ENCODE measurements around the gene CBFA2T2. TPM values are rescaled to one million over a fixed set of nuclear protein-coding genes. Genes with fewer than 3 reads are reported as not detected.

CBFA2T2 gene
- total RNA-seq, 1 experiment from 2014 or later, result 2.9 TPM

DNA sequence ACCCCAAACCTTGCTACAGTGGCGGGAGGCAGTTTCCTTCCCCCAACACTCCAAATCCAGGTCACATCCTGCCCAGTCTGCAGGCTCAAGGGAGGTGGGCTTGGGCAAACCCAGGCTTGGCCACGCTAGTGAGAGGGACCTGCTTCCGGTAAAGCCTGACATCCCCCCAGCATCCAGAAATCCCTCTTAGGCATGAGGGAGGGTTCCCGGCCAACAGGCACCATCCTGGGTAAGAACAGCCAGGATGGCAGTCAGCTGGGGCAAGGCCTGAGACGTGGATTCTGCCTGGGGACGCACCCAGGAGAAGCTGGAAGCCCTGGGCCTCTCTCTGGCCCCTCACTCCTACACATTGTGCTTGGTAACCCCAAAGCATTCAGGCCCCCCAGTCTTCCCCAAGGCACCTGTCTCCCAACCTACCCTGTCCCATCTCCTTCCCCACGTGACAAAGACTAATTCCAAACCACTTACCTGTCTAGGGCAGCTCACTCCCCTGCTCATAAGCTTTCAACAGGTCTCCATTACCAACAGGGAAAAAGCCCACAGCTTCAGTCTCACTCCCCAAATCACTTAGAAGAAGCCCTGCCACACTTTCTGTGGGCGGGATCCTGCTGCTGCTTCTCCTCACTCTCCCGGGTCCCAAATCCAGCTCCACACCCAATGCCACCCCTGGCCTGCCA lies 174.3 kb downstream of the CBFA2T2 start:
- no peak for DNase-seq (ENCODE audit: low read depth)

DNA sequence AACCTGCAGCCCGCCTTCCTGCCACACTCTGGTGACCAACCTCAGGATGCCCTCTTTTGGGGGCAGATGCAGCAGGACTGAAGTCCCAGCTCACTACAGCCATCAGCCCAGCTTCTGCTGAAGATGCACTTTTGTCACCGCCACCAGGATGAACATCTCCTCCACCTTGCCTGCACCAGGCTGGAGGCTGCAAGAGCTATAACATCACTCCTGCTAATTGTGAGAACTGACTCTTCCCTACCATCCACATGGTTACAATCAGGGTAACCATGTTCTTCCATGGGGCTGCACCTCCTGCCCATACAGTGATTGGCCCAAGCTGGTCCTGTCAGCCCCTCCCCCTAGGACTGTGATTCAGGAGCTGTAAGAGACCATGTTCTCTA lies 174.9 kb downstream of the CBFA2T2 start:
- no peak for DNase-seq (ENCODE audit: low read depth)

- DNase-seq (ENCODE audit: low read depth), result no peak
These were observed 176.7 kb downstream of the CBFA2T2 start, which contains the start of gene ACTL10 for GRCh38 chr20:33666293-33667244. ACTL10 (plus strand) TSS chr20:33666943; CDS start chr20:33667498, 555 bp downstream.

GRCh38 chr20:33667245-33667675 lies 177.4 kb downstream of the CBFA2T2 start:
- DNase-seq (ENCODE audit: low read depth), result no peak

GRCh38 chr20:33667676-33668465 lies 178.0 kb downstream of the CBFA2T2 start:
- DNase-seq (ENCODE audit: low read depth), result no peak

GRCh38 chr20:33668466-33669155 lies 178.7 kb downstream of the CBFA2T2 start:
- DNase-seq (ENCODE audit: low read depth), result no peak

DNA sequence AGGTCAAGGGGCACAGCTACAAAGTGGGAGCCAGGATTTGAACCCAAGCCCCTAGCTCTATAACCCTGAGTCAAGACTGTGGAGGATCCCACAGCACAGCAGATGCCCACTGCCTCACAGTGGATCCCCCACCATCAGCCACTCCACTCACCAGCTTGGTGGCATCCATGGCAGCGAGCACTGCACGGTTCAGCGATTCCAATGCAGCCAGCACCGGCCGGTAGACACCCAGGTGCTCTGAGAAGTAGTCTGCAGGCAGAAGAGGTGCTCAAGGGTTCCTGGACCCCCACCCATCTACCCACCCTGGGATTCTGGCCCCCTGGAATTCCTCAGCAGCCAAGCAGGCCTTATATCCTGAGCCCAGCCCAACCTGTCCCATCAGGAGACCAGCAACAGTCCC lies 179.3 kb downstream of the CBFA2T2 start:
- DNase-seq (ENCODE audit: low read depth), result no peak

DNA sequence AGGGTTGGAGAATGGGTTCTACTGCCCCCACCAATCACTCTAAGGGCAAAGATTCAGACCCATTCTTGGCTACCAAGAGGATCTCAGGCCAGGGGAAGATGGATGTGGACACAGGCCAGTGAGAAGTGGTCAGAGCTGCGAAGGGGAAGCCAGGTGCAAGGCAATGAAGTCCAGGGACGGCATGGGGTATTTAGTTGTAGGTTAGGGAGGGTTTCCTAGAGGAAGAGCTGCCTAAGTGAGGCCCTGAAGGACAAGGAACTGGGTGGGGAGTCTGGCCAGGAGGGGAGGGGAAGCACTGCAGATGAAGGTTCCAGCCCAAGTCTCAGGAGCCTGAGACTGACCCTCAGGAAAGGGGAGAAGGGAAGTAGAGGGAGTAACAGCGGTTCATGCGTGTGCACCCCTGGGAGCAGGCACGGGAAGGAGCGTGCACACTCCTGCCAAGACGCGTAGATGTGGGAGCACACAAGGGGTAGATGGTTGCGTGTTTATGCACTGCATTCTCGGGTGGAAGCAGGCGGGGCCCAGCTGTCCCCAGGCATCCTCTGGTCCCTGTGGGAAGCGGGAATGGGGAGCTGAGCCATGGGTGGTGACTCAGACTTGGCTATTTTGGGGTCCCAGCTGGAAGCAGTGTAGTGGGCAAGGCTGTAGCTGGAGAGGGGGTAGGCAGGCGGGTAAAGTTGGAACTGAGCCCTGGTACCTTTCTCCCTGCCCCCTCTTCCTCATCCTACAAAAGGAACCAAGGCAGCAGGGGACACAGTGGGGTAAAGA lies 180.2 kb downstream of the CBFA2T2 start:
- no peak for DNase-seq (ENCODE audit: low read depth)

DNA sequence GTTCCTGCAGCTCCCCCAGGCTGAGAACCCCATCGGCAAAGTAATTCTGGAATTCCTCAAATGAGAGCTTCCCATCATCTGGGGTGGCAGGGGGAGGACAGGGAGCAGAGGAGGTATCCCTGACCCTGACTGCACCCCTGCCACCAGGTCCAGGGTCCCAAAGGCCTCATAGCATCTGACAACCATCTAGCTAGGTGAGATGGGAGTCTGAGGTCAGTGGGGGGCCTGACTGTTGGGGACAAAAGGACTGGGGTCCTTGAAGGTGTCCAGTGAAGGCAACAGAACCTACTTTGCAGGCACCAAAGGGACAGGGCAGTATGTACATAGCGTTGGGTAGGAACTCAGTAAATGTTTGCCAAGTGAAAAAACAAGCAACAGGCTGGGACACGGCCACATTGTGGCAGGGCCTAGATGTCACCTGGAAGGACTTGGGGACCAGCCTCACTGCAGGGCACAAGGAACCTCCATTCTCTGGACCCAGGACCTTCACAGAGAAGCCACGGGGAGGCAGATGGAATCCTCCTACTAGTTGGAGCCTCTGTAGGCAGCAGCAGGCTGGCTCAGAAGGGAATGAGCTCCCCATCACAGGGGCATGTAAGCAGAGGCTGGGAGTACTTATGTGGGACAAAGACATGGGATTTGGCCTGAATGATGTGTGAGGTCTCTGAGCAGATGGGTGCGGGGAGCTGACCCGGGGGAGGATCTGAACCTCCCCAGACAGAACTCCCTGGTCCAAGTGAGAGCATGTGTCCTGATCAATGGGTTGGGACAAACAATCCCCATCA lies 181.0 kb downstream of the CBFA2T2 start:
- no peak for DNase-seq (ENCODE audit: low read depth)

GRCh38 chr20:33671573-33672288 lies 181.8 kb downstream of the CBFA2T2 start:
- no peak for DNase-seq (ENCODE audit: low read depth)

GRCh38 chr20:33672426-33673113 lies 182.7 kb downstream of the CBFA2T2 start:
- DNase-seq (ENCODE audit: low read depth), result no peak

DNA sequence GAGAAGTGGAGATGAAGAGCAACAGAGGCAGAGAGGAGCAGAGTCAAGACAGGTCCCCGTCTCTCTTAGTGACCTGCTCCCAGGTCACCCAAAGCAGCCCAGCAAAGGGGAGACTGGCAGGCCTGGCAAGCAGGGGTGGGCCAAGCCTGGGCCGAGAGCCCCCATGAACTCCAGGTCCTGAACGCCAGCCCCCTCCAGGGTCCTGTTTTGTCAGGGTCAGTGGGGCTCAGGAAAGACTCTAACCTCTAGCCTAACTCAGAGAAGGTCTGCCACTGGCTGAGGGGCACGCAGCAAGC lies 183.2 kb downstream of the CBFA2T2 start:
- DNase-seq (ENCODE audit: low read depth), result no peak

DNA sequence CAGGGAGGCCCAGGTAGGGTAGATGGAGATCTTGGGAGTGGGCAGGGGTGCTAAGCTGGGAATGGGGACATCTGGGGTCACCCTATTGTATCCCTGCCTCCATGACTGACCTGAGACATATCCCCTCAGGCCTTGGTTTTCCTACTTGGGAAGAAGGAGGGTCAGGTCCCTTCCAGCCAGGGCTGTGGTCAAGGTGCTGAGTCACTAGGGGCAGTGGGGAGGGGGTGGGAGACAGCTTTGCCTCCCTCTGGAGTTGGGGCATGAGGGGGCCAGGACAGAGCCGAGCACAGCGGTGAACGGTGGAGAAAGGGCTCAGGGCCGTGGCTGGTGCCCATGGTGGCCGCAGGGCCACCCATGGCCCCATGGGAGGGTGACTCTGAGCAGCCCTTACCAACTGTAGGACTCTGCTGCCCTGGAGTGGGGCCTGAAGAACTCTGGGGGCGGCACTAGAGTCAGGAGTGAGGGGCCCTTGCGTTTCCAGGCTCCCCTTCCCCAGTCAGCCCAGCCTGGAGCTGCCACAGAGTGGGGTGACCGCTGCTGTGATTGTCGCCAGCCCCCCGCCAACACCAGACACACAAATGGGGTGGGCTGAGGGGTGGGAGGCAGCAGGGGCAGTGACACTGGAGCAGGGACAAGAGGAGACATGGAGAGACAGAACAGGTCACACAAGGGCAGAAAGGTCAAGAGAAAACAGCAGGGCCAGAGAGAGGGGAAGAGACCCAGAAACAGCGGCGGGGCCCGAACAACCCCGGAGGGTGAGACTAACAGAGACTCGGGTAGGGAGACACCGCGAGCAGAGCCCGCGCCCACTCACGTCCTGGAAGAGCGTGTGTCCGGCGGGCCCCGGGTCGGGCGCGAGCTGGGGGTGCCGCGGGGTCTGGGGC lies 183.8 kb downstream of the CBFA2T2 start:
- no peak for DNase-seq (ENCODE audit: low read depth)

- DNase-seq (ENCODE audit: low read depth), result peak; percentile 54
These were observed 184.6 kb downstream of the CBFA2T2 start, which contains the start of gene NECAB3 for GRCh38 chr20:33674294-33675135. NECAB3 (minus strand) TSS chr20:33674428; CDS start chr20:33674352, 76 bp downstream.

DNA sequence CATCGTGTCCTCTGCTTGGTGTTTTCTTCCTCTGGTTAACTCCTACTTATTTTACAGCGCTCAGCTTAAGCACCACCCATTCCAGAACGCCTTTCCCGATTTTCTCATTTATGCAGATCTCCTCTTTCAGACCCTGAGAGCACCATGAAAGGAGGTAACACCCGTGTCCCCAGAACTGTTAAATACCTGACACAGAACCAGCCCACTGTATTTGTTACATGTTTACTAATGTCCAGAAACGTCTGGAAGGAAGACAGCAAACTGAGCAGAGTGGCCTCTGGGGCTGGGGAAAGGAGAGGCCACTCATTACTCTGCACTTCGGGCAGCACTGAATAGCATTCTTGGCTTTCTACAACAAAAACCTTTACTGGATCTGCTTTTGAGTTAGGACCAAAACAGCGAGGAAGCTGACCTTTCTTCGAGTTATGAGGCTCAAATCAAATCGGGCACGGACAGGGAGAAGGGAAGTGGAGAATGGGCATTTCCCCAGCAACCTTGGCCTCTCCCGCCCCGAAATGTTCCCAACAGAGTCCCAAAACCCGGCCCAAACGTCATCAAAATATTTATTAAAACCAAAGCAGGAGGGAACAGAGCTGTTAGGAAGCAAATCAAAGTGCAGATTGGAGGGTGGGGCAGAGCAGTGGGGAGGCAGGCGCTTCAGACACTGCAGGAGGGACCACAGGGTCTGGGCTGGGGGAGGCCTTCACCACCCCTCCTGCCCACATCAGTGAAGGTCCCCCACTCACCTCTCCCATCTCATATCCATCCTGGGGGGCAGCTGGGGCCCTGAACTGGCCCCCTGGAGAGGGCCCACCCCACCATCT lies 185.5 kb downstream of the CBFA2T2 start:
- no peak for DNase-seq (ENCODE audit: low read depth)

Data from HT1080 (cell line).